HG03196 (cell line): ENCODE measurements around the gene EEF2K.
"Not testable (repeated sequence)": the region's sequence is repeated elsewhere in the genome, so short reads cannot be mapped to it uniquely, and the experiment has no call there.

Source experiments
- ATAC-seq: cut with Tn5 transposase; IDR thresholded peaks from one replicate; pipeline ENCODE4 v1.9.1; 2021; ENCODE audit not compliant: unreplicated experiment

The EEF2K gene

DNA sequence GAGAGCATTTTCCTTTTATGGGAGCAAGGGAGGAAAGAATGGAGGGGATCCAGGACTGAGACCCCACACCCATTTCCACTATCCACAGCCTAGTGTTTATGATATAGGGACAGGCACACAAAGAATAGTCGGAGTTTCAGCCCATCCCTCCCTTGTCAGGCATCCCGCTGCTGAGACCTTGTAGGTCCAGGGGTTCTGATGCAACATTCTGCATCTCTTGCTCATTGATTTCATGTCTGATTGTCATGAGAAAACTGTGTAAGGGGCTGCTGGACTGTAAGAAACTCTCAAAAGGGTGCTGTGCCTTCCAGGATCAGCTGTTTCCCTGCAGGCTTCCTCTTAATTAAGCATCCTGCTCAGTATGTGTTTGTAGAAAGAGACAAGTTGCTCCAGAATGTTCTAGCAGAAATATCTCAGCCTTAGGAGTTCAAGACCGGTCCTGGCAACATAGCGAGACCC lies 85.8 kb downstream of the EEF2K start:
- ATAC-seq: no peak

DNA sequence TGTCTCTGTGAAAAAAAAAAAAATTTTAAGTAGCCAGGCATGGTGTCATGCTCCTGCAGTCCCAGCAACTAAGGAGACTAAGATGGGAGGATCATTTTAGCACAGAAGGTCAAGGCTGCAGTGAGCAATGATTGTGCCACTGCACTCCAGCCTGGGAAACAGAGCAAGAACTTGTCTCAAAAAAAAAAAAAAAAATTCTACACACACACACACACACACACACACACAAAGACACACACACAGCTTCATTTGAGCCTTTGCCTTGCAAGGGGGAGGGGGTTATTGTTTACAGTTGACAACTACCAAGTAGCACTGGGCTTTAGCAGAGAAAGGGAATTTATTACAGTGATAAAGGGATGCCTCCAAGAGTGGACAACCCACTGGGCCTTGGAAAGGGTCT lies 86.2 kb downstream of the EEF2K start:
- ATAC-seq: no peak

DNA sequence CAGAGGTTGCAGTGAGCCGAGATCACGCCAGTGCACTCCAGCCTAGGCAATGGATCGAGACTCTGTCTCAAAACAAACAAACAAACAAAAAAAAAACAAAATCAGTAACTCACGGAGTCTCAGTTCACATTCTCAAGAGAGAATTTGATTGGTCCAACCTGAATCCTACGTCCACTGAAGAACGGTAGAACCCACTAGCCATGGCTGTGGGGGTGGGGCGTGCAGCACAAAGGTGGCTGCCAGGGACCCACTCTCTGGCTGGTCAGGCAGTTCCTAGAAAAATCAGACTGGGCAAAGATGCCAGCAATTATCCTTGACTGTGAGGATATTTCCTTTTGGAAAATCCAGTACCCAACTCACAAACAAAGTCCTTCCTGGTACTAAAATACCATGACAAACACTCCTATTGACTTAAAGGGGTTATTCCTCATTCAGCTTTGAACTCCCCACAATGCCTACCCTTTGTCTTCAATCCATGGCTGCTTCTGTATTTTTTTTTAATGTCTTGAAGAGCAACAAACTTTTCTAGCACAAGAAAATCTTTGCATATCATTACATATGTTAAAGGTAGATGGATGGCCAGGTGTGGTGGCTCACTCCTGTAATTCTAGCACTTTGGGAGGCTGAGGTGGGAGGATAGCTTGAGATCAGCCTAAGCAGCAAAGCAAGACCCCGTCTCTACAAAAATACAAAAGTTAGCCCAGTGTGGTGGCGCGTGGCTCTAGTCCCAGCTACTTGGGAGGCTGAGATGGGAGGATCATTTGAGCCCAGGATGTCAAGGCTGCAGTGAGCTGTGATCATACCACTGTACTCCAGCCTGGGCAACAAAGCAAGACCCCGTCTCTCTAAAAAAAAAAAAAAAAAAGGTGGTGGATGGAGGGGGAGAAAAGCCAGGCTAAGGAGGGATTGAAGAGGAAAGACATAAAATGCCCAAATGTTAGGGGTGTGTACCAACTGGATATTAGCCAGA lies 87.3 kb downstream of the EEF2K start:
- ATAC-seq: no peak

DNA sequence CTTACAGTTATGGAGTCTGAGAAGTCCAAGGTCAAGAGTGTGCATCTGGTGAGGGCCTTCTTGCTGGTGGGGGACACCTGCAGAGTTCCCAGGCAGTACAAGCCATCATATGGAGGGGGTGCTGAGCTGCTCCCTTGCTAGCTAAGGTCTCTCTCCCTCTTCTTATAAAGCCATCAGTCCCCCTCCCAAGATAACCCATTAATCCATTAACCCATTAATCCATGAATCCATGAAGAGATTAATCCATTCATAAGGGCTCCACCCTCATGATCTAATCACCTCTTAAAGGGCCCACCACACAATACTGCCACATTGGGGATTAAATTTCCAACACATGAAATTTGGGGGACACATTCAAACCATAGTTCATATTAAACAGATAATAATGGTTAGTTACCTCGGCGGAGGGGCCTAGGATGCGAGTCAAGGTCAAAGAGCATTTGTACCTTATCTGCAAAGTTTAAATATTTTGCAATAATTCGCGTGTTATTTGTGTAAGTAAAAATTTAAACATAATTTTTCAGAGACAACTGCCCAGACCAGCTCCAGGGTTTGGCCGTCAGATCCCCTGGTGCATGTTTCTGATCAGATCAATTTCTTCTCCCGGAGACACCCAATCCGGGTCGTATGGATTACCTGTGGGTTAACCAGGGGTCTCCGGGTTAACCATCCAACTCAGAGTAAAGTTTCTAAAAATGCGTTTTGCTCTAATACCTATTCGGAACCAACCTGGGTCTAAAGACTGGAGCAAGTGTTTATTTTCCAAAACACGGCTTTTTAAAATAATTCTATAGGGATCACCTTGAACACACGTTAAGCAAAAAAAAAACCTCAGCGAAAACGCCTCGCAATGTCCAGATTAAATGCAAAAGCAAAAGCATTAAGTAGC lies 90.4 kb downstream of the EEF2K start:
- ATAC-seq: no peak

DNA sequence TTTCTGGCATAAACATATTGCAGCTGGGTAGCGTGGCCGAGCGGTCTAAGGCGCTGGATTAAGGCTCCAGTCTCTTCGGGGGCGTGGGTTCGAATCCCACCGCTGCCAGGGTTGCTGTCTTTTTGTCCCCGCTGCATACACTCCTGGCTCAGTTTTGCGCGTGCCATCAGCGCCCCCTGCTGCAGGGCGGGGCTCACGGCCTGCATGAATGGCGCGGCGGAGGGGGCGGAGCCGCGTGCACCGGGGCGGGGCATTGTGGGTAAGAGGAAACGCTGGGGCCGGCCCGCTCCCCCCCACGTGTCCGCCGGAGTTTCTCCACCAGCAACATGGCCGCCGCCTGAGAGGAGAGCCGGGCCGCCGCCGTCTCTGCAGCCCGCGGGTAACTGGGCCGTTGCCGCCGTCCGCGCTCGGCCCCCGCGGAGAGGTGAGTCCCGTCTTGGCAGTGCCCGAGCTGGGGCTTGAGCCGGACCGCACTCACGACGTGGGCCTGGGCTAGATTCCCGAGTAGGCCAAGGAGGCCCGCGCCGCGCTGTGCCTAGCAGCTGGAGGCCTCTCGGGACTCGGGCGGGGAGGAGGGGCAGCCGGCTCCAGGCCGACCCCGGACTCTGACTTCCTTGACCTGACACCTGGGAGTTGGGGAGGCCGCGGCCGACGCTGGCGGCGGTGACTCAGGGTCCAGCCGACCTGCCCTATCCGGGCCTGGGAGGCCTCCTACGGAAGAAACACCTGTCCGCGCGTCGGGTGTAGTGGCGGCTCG lies 91.2 kb downstream of the EEF2K start, which contains the start of gene POLR3E:
TSS of gene POLR3E (plus strand) at position 296 of the 757 bp plus-strand sequence. CDS start 5,560 bp downstream, outside the sequence.
- ATAC-seq: peak; percentile 77

DNA sequence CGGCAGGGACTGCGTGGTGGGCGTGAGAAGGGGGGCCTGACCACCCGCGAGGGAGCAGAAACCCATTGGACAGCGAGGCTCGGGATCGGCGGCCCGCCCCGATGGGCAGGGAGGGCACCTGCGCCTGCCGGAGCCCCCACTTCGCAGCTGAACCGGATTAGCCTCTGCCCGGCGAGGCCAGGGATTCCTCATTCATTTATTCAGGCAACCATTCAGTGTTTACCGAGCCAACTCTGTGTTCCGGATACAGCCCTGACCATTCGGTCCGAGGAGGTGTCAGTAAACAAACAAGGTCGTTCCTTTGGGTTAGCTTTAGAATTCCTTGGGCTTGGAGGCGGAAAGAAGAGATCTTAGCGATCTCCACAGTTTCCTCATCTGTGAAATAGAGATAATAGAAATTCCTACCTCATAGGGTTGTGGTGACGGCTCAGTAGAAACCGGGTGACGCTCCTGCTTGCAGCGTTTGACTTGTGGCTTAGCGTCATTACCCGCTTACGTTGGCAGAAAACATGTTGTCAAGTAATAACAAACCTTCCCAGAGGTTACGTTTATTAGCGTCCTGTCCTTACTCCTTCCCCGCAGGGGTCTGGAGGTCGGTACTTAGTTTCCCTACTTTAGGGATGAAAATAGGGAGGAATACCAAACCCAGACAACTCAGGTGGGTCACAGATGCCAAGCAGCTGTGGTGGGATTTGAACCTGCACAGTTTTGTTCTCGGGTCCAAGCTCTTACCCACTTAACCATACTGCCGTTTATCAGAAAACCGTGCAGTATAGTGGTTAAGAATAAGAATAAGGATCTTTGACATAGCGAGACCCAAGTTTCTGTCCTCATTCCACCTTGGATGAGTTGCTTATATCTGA lies 92.0 kb downstream of the EEF2K start:
- peak; percentile 27 for ATAC-seq

DNA sequence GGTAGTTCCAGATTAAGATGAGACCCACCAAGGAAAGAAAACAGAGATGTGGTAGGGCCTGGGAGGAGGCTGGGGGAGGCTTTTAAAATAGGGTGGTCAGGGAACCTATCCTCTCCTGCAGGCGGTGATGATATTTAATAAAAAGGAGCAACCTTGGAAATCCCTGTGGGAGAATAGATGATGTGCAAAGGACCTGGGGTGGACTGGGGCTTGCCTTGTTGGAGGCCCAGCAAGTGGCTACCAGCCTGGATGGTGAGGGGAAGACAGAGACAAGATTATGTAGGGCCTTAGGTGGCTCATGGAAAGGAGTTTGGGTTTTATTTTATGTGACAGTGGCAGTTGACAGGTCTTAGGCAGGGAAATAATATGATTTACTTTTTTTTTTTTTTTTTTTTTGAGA lies 93.0 kb downstream of the EEF2K start:
- no peak for ATAC-seq

DNA sequence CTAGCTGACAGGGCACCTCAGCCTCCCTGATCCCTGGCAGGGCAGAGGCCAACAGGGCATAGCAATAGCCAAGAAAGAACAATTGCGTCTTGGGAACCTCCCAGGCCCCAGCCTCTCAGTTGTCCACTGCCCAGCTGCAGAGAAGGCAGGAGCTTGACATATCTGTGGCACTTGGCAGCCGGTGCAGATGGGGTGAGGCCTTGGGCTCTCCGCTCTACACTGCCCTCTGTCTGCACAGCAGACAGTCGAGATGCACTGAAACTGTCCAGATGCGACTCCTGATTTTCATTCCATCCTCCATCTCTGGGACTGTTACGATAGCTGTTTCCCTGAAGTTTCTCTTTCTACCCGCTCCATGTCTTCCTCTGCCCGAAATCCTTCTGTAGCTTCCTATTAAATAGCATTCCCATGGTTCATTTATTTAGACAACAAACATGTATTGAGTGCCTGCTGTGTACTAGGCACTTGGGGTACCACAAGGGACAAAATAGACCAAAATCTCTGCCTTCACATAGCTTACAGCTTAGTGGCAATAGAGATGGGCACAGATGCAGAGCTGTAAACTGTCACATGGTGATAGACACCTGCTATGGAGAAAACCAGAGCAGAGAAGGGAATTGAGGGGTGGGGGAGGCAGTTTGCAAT lies 94.5 kb downstream of the EEF2K start:
- no peak for ATAC-seq

DNA sequence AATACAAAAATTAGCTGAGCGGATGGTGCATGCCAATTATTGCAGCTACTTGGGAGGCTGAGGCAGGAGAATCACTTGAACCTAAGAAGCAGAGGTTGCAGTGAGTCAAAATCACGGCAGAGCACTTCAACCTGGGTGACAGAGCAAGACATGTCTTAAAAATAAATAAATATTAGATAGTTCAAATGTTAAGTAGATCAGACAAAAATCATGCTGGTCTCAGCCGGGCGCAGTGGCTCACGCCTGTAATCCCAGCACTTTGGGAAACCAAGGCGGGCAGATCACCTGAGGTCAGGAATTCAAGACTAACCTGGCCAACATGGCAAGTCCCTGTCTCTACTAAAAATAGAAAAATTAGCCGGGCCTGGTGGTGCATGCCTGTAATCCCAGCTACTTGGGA lies 95.3 kb downstream of the EEF2K start:
- ATAC-seq: not testable (repeated sequence)

DNA sequence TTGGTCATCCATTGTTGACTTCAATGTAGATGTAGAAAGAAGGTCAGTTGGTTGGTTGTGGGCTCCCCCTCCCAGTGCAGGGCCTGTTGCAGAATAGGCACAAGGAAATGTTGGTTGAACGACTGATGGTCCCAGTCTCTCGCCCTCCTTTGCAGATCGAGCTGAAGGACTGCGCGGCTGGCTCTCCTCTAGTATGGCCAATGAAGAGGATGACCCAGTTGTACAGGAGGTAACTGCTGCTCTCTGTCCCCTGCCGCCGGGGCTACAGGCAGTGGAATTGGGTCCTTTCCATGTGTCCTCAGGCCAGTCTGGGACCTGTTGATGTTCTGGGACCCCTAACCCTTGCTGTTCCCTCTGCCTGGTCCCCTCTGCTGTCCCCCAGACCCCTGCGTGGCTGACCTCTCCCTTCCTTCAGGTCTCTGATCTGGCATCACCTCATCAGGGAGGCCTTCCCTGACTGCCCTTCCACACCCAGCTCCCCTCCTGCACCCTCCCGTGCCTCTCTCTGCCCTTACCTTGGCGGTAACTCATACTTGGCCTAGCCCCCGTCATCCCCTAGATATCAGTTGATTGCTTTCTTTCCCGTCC lies 96.8 kb downstream of the EEF2K start:
- no peak for ATAC-seq

DNA sequence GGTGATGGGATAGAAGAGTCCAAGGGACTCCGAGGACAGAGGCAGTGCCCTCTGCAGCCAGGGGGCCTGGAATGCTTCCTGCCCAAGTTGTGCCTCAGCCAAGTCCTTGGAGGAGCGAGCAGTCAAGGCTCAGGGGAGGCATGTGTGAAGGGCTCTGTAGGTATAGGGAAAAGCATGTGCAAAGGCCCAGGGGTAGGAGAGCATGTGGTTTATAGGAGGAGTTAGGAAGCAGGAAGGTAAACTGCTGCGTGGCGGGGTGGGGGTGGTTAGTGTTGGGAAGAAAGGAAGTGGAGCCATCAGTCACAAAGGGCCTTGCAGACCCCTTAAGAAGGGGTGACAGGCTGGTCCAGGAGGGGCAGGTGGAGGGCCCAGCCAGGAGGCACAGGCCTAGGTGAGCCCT lies 98.3 kb downstream of the EEF2K start:
- ATAC-seq: no peak

DNA sequence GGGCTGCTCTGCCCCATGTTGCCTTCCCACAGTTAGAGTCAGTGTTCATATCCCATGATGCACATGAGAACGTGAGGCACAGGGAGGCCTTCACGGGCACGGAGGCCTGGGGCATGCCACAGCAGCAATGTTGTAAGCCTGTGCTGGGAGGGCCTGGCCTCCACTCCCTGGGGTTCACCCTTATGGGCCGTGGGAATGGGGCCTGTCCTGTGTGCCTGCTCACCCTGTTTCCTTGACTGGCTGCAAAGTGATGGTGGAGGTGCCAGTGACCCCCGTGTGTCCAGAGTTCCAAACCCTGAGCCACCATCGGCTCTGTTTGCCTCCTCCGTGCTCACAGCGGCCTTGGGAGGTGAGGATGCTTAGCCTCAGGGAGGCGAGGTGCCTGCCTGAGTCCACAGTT lies 100.7 kb downstream of the EEF2K start:
- no peak for ATAC-seq

DNA sequence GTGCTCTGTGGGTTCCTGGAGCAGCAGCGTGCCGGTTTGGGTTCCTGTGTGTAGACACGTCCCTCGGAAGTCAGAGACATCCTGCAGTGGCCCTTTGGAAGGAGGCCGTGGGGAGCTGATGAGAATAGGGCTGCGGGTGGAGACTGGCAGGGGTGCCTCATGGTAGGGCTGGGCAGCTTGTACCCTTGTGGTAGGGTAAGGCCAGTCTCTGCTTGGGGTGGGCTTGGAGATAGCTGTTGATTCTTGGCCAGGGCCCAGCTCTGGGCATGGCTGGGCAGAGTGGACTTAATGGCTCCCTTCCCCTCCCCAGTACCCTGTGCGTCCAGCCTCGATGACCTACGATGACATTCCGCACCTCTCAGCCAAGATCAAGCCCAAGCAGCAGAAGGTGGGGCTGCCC lies 101.8 kb downstream of the EEF2K start:
- ATAC-seq: no peak

DNA sequence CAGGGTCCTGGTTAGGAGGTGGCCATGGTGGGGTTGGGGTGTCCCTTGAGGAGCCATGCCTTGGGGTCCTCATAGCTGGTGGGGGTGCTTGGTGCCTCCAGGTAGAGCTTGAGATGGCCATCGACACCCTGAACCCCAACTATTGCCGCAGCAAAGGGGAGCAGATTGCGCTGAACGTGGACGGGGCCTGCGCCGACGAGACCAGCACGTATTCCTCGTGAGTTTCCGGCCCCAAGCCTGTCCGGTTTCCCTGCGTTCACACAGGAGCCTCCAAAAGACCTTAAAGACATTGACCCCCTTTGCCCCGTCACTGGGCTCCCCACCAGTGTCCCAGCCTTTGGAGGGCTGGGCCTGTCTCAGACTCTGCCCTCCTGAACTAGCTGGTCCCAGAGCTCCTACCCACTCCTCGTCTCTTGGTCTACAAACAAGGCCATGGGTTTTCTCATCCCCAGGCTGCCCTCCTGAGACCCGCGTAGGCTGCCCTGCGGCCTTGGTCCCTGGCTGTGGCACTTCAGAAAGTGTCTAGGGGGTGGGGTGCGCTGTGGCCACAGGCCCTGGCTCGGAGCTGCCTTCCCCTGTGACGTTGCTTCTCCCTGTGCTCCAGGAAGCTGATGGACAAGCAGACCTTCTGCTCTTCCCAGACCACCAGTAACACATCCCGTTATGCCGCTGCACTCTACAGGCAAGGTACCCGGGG lies 102.9 kb downstream of the EEF2K start:
- no peak for ATAC-seq

DNA sequence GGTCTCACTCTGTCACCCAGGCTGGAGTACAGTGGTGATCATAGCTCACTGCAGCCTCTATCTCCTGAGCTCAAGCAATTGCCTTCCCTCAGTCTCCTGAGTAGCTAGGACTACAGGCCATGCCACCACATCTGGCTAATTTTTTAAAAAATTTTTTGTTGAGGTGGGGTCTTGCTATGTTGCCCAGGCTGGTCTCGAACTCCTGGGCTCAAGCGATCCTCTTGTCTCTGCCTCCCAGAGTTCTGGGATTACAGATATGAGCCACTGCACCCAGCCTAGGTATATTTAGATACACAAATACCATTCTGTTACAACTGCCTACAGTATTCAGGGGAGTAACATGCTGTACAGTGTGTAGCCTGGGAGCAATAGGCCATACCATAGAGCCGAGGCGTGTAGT lies 105.4 kb downstream of the EEF2K start:
- no peak for ATAC-seq

DNA sequence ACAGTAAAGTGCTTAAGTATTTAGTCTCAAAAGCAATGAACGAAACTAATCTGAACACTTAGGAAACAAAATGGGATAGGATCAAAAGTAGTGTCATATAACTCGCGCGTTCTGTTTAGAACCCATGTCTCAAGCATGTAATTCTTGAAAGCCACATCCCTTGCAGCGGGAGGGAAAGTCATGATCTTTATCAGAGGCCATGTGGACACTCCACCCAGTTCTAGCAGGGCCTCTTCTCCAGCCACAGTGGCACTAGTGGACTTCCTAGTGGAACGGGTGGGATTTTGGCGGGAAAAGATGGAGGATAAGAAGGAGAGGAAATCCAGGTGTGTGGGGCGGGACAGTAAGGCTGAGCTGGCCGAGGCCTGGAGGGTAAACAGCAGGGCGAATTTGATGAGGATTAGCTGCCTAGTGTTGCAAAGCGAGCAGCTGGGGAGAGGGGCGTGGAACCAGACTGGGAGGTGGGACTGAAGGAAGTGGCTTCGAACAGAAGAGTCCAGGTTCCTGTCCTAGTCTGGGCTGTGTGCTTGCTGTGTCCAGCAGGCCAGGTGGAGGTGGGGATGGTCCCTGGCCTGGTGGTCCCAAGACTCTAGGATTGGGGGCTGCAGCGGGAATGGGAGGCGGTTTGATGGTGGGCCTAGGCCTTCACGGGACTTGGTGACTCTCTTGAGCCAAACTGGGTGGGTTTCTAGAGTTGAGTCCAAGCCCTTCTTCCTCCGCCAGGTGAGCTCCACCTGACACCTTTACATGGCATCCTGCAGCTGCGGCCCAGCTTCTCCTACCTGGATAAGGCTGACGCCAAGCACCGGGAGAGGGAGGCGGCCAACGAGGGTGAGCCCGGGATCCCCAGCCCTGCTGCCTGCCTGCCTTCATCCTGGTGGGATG lies 107.1 kb downstream of the EEF2K start:
- ATAC-seq: no peak

DNA sequence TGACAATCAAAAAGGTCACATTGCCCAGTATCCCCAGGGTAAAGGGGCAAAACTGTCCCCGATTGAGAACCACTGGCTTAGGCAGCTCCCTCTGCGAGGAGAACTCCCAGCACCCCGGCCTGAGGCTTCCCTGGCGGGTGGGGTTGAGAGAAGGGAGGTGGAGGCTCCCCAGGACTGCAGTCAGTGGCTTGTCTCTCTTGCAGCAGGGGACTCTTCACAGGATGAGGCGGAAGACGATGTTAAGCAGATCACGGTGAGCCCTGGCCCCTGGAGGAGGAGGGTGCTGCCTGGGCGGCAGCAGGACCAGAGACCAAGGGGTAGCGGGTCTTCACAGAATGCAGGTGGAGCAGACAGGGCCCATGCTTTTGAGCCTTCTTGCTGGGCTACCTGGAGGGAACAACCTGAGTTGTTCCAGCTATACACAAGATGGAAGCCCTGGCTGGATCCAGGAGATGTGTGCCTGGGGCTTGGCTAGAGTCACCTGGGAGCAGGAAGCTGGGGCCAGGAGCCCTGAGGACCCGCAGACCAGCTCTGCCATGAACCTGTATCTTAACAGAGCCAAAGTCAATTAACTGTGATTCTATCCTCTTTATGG lies 107.9 kb downstream of the EEF2K start:
- no peak for ATAC-seq
